Activated CD4-positive, alpha-beta T cell treated with anti-CD3 and anti-CD28 coated beads, Interleukin-2, Interleukin-6, amounts not matched to agents 100 ng/mL and 50 ng/mL, durations not matched to agents 16 hours and 8 hours (primary cell): ENCODE results near the gene RNF157.

Experiments used
- DNase-seq: peaks from one replicate; pipeline ENCODE4 v3.0.0-alpha.2; 2020

Gene RNF157

GRCh38 chr17:76240461-76241203 lies at the start of gene RNF157:
Gene RNF157, minus strand, starts transcription at chr17:76240493. Its CDS starts 253 bp downstream, at chr17:76240240.
- DNase-seq, result peak; percentile 71

GRCh38 chr17:76281573-76282371 lies 41.5 kb upstream of the RNF157 start:
- no peak for DNase-seq

GRCh38 chr17:76280650-76281049 lies 40.4 kb upstream of the RNF157 start:
- no peak for DNase-seq

GRCh38 chr17:76279742-76280287 lies 39.5 kb upstream of the RNF157 start:
- no peak for DNase-seq

GRCh38 chr17:76278952-76279741 lies 38.9 kb upstream of the RNF157 start:
- DNase-seq, result peak; percentile 91

- no peak for DNase-seq
These were observed 38.1 kb upstream of the RNF157 start for GRCh38 chr17:76278268-76278908.

GRCh38 chr17:76277300-76278267 lies 37.3 kb upstream of the RNF157 start:
- no peak for DNase-seq

- DNase-seq, result no peak
These were observed 36.4 kb upstream of the RNF157 start for GRCh38 chr17:76276461-76277299.

- no peak for DNase-seq
These were observed 35.8 kb upstream of the RNF157 start for GRCh38 chr17:76276069-76276431.

- DNase-seq, result no peak
These were observed 35.2 kb upstream of the RNF157 start for GRCh38 chr17:76275382-76276068.

GRCh38 chr17:76274112-76274956 lies 34.0 kb upstream of the RNF157 start:
- no peak for DNase-seq

GRCh38 chr17:76273445-76274111 lies 33.3 kb upstream of the RNF157 start:
- no peak for DNase-seq

GRCh38 chr17:76272541-76273444 lies 32.5 kb upstream of the RNF157 start:
- peak; percentile 57 for DNase-seq

GRCh38 chr17:76271669-76272540 lies 31.6 kb upstream of the RNF157 start:
- peak; percentile 80 for DNase-seq

- DNase-seq, result peak; percentile 32
These were observed 30.7 kb upstream of the RNF157 start for GRCh38 chr17:76270770-76271668.
